ENCODE results near the gene KDM4B.

Gene KDM4B

GRCh38 chr19:5144545-5145179 lies 175.7 kb downstream of the KDM4B start:
- Histone ChIP-seq H3K4me1 (ENCODE audit: control insufficient read depth, insufficient read depth, low read length) (no peaks in the 10 kb centered on the region), H3K27me3 (ENCODE audit: control insufficient read depth, insufficient read depth, low read length) (no peaks in the 10 kb centered on the region), H3K9ac (ENCODE audit: low read length) (no peak overlapping the region), H3K4me3 (ENCODE audit: low read depth, low read length) (no peak overlapping the region), H3K36me3 (ENCODE audit: control insufficient read depth, insufficient read depth, low read length) (peaks cover 54% of the 10 kb centered on the region), H3K27ac (ENCODE audit: low read depth, low read length) (no peak overlapping the region), H3K9me3 (ENCODE audit: control insufficient read depth, insufficient read depth, low read depth, low read length) (no peaks in the 10 kb centered on the region)

GRCh38 chr19:5145521-5146511 lies 176.9 kb downstream of the KDM4B start:
- no peak overlapping the region for H3K4me3 ChIP-seq (ENCODE audit: low read depth, low read length)
- H3K9ac ChIP-seq (ENCODE audit: low read length) = no peak overlapping the region

GRCh38 chr19:5147074-5147977 lies 178.4 kb downstream of the KDM4B start:
- H3K27ac ChIP-seq (ENCODE audit: low read depth, low read length) = no peak overlapping the region
- H3K27me3 ChIP-seq (ENCODE audit: control insufficient read depth, insufficient read depth, low read length) = no peaks in the 10 kb centered on the region
- peaks cover 34% of the 10 kb centered on the region for H3K36me3 ChIP-seq (ENCODE audit: control insufficient read depth, insufficient read depth, low read length)
- no peak overlapping the region for H3K9ac ChIP-seq (ENCODE audit: low read length)
- no peak overlapping the region for H3K4me3 ChIP-seq (ENCODE audit: low read depth, low read length)
- H3K4me1 ChIP-seq (ENCODE audit: control insufficient read depth, insufficient read depth, low read length) = peaks cover 14% of the 10 kb centered on the region
- no peaks in the 10 kb centered on the region for H3K9me3 ChIP-seq (ENCODE audit: control insufficient read depth, insufficient read depth, low read depth, low read length)

More at GRCh38 chr19:5145521-5146511, 176.9 kb downstream of the KDM4B start:
- Histone ChIP-seq H3K27ac (ENCODE audit: low read depth, low read length) (no peak overlapping the region), H3K27me3 (ENCODE audit: control insufficient read depth, insufficient read depth, low read length) (no peaks in the 10 kb centered on the region), H3K9me3 (ENCODE audit: control insufficient read depth, insufficient read depth, low read depth, low read length) (no peaks in the 10 kb centered on the region), H3K36me3 (ENCODE audit: control insufficient read depth, insufficient read depth, low read length) (peaks cover 45% of the 10 kb centered on the region), H3K4me1 (ENCODE audit: control insufficient read depth, insufficient read depth, low read length) (peaks cover 10% of the 10 kb centered on the region)

- Histone ChIP-seq H3K36me3 (ENCODE audit: control insufficient read depth, insufficient read depth, low read length) (peaks cover 31% of the 10 kb centered on the region), H3K27ac (ENCODE audit: low read depth, low read length) (no peak overlapping the region), H3K4me3 (ENCODE audit: low read depth, low read length) (no peak overlapping the region), H3K9me3 (ENCODE audit: control insufficient read depth, insufficient read depth, low read depth, low read length) (no peaks in the 10 kb centered on the region), H3K27me3 (ENCODE audit: control insufficient read depth, insufficient read depth, low read length) (no peaks in the 10 kb centered on the region), H3K4me1 (ENCODE audit: control insufficient read depth, insufficient read depth, low read length) (peaks cover 14% of the 10 kb centered on the region), H3K9ac (ENCODE audit: low read length) (no peak overlapping the region)
Measured at GRCh38 chr19:5147978-5148793, 179.3 kb downstream of the KDM4B start.

GRCh38 chr19:5148794-5149190 lies 179.9 kb downstream of the KDM4B start:
- Histone ChIP-seq H3K27ac (ENCODE audit: low read depth, low read length) (no peak overlapping the region), H3K9me3 (ENCODE audit: control insufficient read depth, insufficient read depth, low read depth, low read length) (no peaks in the 10 kb centered on the region), H3K9ac (ENCODE audit: low read length) (no peak overlapping the region), H3K36me3 (ENCODE audit: control insufficient read depth, insufficient read depth, low read length) (peaks cover 25% of the 10 kb centered on the region), H3K27me3 (ENCODE audit: control insufficient read depth, insufficient read depth, low read length) (no peaks in the 10 kb centered on the region), H3K4me3 (ENCODE audit: low read depth, low read length) (no peak overlapping the region), H3K4me1 (ENCODE audit: control insufficient read depth, insufficient read depth, low read length) (peaks cover 14% of the 10 kb centered on the region)

GRCh38 chr19:5149508-5149907 lies 180.6 kb downstream of the KDM4B start:
- H3K27ac ChIP-seq (ENCODE audit: low read depth, low read length) = no peak overlapping the region
- no peaks in the 10 kb centered on the region for H3K9me3 ChIP-seq (ENCODE audit: control insufficient read depth, insufficient read depth, low read depth, low read length)
- peaks cover 23% of the 10 kb centered on the region for H3K36me3 ChIP-seq (ENCODE audit: control insufficient read depth, insufficient read depth, low read length)
- no peak overlapping the region for H3K9ac ChIP-seq (ENCODE audit: low read length)
- H3K27me3 ChIP-seq (ENCODE audit: control insufficient read depth, insufficient read depth, low read length) = no peaks in the 10 kb centered on the region
- H3K4me3 ChIP-seq (ENCODE audit: low read depth, low read length) = no peak overlapping the region
- H3K4me1 ChIP-seq (ENCODE audit: control insufficient read depth, insufficient read depth, low read length) = peaks cover 14% of the 10 kb centered on the region

- peaks cover 18% of the 10 kb centered on the region for H3K36me3 ChIP-seq (ENCODE audit: control insufficient read depth, insufficient read depth, low read length)
- H3K4me3 ChIP-seq (ENCODE audit: low read depth, low read length) = no peak overlapping the region
- peak overlapping the region; percentile 40; the same call in 1 of the 2 replicates for H3K27ac ChIP-seq (ENCODE audit: low read depth, low read length)
- H3K27me3 ChIP-seq (ENCODE audit: control insufficient read depth, insufficient read depth, low read length) = no peaks in the 10 kb centered on the region
- H3K4me1 ChIP-seq (ENCODE audit: control insufficient read depth, insufficient read depth, low read length) = peaks cover 14% of the 10 kb centered on the region
- no peaks in the 10 kb centered on the region for H3K9me3 ChIP-seq (ENCODE audit: control insufficient read depth, insufficient read depth, low read depth, low read length)
- no peak overlapping the region for H3K9ac ChIP-seq (ENCODE audit: low read length)
Measured at GRCh38 chr19:5149932-5150901, 181.3 kb downstream of the KDM4B start.

GRCh38 chr19:5150902-5151741 lies 182.2 kb downstream of the KDM4B start:
- H3K9ac ChIP-seq (ENCODE audit: low read length) = no peak overlapping the region
- no peak overlapping the region for H3K4me3 ChIP-seq (ENCODE audit: low read depth, low read length)
- no peaks in the 10 kb centered on the region for H3K27me3 ChIP-seq (ENCODE audit: control insufficient read depth, insufficient read depth, low read length)
- peaks cover 15% of the 10 kb centered on the region for H3K4me1 ChIP-seq (ENCODE audit: control insufficient read depth, insufficient read depth, low read length)
- no peaks in the 10 kb centered on the region for H3K9me3 ChIP-seq (ENCODE audit: control insufficient read depth, insufficient read depth, low read depth, low read length)
- H3K27ac ChIP-seq (ENCODE audit: low read depth, low read length) = peak overlapping the region; percentile 40; the same call in 1 of the 2 replicates
- peaks cover 14% of the 10 kb centered on the region for H3K36me3 ChIP-seq (ENCODE audit: control insufficient read depth, insufficient read depth, low read length)
